Activated CD8-positive, alpha-beta memory T cell treated with anti-CD3 and anti-CD28 coated beads for 4 hours (primary cell): ENCODE measurements around the gene FTO.

ENCODE experiments used
- DNase-seq, 2 donors: peaks; one replicate each; pipeline ENCODE4 v3.0.0-alpha.2; 2020; ENCODE audit warnings: low read depth in 2 of 2

The FTO gene

GRCh38 chr16:53781023-53781605 lies 77.2 kb downstream of the FTO start:
- DNase-seq = no peak

- DNase-seq = no peak
Observed at GRCh38 chr16:53782148-53782547, 78.2 kb downstream of the FTO start.

- no peak for DNase-seq
Observed at GRCh38 chr16:53784291-53784690, 80.3 kb downstream of the FTO start.

GRCh38 chr16:53785044-53785443 lies 81.1 kb downstream of the FTO start:
- DNase-seq = no peak

- DNase-seq = no peak
Observed at GRCh38 chr16:53785916-53786315, 82.0 kb downstream of the FTO start.

GRCh38 chr16:53787423-53787822 lies 83.5 kb downstream of the FTO start:
- no peak for DNase-seq

GRCh38 chr16:53789137-53789536 lies 85.2 kb downstream of the FTO start:
- no peak for DNase-seq

- no peak for DNase-seq
Observed at GRCh38 chr16:53792161-53792951, 88.4 kb downstream of the FTO start.

GRCh38 chr16:53803451-53803850 lies 99.5 kb downstream of the FTO start:
- DNase-seq = no peak

GRCh38 chr16:53803998-53804397 lies 100.0 kb downstream of the FTO start:
- DNase-seq = no peak

GRCh38 chr16:53804467-53804866 lies 100.5 kb downstream of the FTO start:
- no peak for DNase-seq

- DNase-seq = no peak
Observed at GRCh38 chr16:53805113-53805512, 101.2 kb downstream of the FTO start.

- DNase-seq = no peak
Observed at GRCh38 chr16:53805752-53806151, 101.8 kb downstream of the FTO start.

GRCh38 chr16:53809088-53809932 lies 105.4 kb downstream of the FTO start:
- no peak for DNase-seq

GRCh38 chr16:53812914-53813313 lies 109.0 kb downstream of the FTO start:
- no peak for DNase-seq

GRCh38 chr16:53814801-53815200 lies 110.8 kb downstream of the FTO start:
- DNase-seq = no peak

- no peak for DNase-seq
Observed at GRCh38 chr16:53816211-53816836, 112.4 kb downstream of the FTO start.

- no peak for DNase-seq
Observed at GRCh38 chr16:53817117-53817755, 113.3 kb downstream of the FTO start.

GRCh38 chr16:53817812-53818550 lies 114.0 kb downstream of the FTO start:
- no peak for DNase-seq

- no peak for DNase-seq
Observed at GRCh38 chr16:53821487-53821886, 117.5 kb downstream of the FTO start.
